ENCODE data around the gene RDH13.

GRCh38 chr19:55077106-55077505, 14.2 kb upstream of the RDH13 start:
- TF ChIP-seq, protein P1, sequence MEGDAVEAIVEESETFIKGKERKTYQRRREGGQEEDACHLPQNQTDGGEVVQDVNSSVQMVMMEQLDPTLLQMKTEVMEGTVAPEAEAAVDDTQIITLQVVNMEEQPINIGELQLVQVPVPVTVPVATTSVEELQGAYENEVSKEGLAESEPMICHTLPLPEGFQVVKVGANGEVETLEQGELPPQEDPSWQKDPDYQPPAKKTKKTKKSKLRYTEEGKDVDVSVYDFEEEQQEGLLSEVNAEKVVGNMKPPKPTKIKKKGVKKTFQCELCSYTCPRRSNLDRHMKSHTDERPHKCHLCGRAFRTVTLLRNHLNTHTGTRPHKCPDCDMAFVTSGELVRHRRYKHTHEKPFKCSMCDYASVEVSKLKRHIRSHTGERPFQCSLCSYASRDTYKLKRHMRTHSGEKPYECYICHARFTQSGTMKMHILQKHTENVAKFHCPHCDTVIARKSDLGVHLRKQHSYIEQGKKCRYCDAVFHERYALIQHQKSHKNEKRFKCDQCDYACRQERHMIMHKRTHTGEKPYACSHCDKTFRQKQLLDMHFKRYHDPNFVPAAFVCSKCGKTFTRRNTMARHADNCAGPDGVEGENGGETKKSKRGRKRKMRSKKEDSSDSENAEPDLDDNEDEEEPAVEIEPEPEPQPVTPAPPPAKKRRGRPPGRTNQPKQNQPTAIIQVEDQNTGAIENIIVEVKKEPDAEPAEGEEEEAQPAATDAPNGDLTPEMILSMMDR (IDR thresholded peaks at IDR 0.05): no peak
- TF ChIP-seq EZH2phosphoT487 (IDR thresholded peaks at IDR 0.05) (no peak), EZH2 (IDR thresholded peaks at IDR 0.05) (no peak)

Data from neural progenitor cell (in vitro differentiated cells).